Inflammatory macrophage (primary cell): ENCODE results near the gene RNF144A.
A peak's percentile ranks its signal among the peaks of the same experiment; 100 is the strongest.
"Not testable (repeated sequence)": the region's sequence is repeated elsewhere in the genome, so short reads cannot be mapped to it uniquely, and the experiment has no call there.

Experiments used
- DNase-seq, 2 donors: peaks; one replicate each; pipeline ENCODE4 v3.0.0-alpha.2; 2020 to 2022
- total RNA-seq, 18 experiments: gene quantifications; one replicate each; lab custom pipeline; 2026; ENCODE audit warnings: mixed read lengths in 6 of 18, inconsistent platforms in 2 of 18; lab: John Stamatoyannopoulos, UW

Gene RNF144A
- total RNA-seq, result 1.7 to 10.1 (median 2.8) reads per million in 18 experiments

- peak; percentile 45 to 77 for DNase-seq
Observed at GRCh38 chr2:6917071-6917760, at the start of gene RNF144A. Gene RNF144A (plus strand): TSS chr2:6917412. CDS start chr2:6996927, 79,515 bp downstream.

GRCh38 chr2:6872394-6872793, 44.8 kb upstream of the RNF144A start:
- peak in 1 of 2 donors; percentile 40 for DNase-seq

GRCh38 chr2:6874032-6874431, 43.2 kb upstream of the RNF144A start:
- DNase-seq, result no peak

GRCh38 chr2:6876309-6876708, 40.9 kb upstream of the RNF144A start:
- DNase-seq, result peak; percentile 52 to 62

GRCh38 chr2:6877402-6878304, 39.6 kb upstream of the RNF144A start, which contains the start of gene RSAD2:
Gene RSAD2 (plus strand): TSS chr2:6877777. CDS start chr2:6877801, 24 bp downstream.
- DNase-seq, result peak; percentile 33 to 42

GRCh38 chr2:6878549-6878948, 38.7 kb upstream of the RNF144A start:
- DNase-seq, result no peak

- DNase-seq, result no peak
Observed at GRCh38 chr2:6879011-6879410, 38.2 kb upstream of the RNF144A start.

GRCh38 chr2:6880200-6880733, 36.9 kb upstream of the RNF144A start:
- DNase-seq, result no peak

- DNase-seq, result no peak
Observed at GRCh38 chr2:6881046-6881445, 36.2 kb upstream of the RNF144A start.

GRCh38 chr2:6881516-6881915, 35.7 kb upstream of the RNF144A start:
- no peak for DNase-seq

- no peak for DNase-seq
Observed at GRCh38 chr2:6883448-6884122, 33.6 kb upstream of the RNF144A start.

- DNase-seq, result no peak
Observed at GRCh38 chr2:6885551-6885950, 31.7 kb upstream of the RNF144A start.

GRCh38 chr2:6885968-6886367, 31.2 kb upstream of the RNF144A start:
- no peak for DNase-seq

- DNase-seq, result no peak
Observed at GRCh38 chr2:6887751-6888192, 29.4 kb upstream of the RNF144A start.

GRCh38 chr2:6888724-6889123, 28.5 kb upstream of the RNF144A start:
- no peak for DNase-seq

- no peak for DNase-seq
Observed at GRCh38 chr2:6893876-6894482, 23.2 kb upstream of the RNF144A start.

GRCh38 chr2:6896930-6897759, 20.1 kb upstream of the RNF144A start:
- peak; percentile 55 for DNase-seq

GRCh38 chr2:6902581-6902980, 14.6 kb upstream of the RNF144A start:
- DNase-seq, result not testable (repeated sequence)

- no peak for DNase-seq
Observed at GRCh38 chr2:6905668-6906067, 11.5 kb upstream of the RNF144A start.

GRCh38 chr2:6906165-6906741, 11.0 kb upstream of the RNF144A start:
- no peak for DNase-seq

GRCh38 chr2:6908291-6908690, 8.9 kb upstream of the RNF144A start:
- DNase-seq, result no peak
